HG02885 (cell line): ENCODE data around the gene NLRP1.

Experiments used
- ATAC-seq: cut with Tn5 transposase; IDR thresholded peaks from one replicate; pipeline ENCODE4 v1.9.1; 2021; ENCODE audit warnings: mild to moderate bottlenecking; ENCODE audit not compliant: unreplicated experiment, poor library complexity

Gene NLRP1

GRCh38 chr17:5526821-5527598, 57.3 kb downstream of the NLRP1 start:
- ATAC-seq, result no peak

- ATAC-seq, result no peak
Observed at GRCh38 chr17:5523249-5523648, 61.1 kb downstream of the NLRP1 start.

GRCh38 chr17:5522476-5522875, 61.8 kb downstream of the NLRP1 start:
- ATAC-seq, result no peak

- no peak for ATAC-seq
Observed at GRCh38 chr17:5516060-5516792, 68.1 kb downstream of the NLRP1 start.

- no peak for ATAC-seq
Observed at GRCh38 chr17:5514976-5515375, 69.3 kb downstream of the NLRP1 start.

GRCh38 chr17:5513628-5514027, 70.7 kb downstream of the NLRP1 start:
- ATAC-seq, result no peak

- ATAC-seq, result no peak
Observed at GRCh38 chr17:5511401-5512225, 72.7 kb downstream of the NLRP1 start.

GRCh38 chr17:5510771-5511170, 73.5 kb downstream of the NLRP1 start:
- ATAC-seq, result no peak

- ATAC-seq, result no peak
Observed at GRCh38 chr17:5509482-5509881, 74.8 kb downstream of the NLRP1 start.

- no peak for ATAC-seq
Observed at GRCh38 chr17:5508810-5509209, 75.5 kb downstream of the NLRP1 start.

- no peak for ATAC-seq
Observed at GRCh38 chr17:5506307-5506706, 78.0 kb downstream of the NLRP1 start.

- ATAC-seq, result no peak
Observed at GRCh38 chr17:5502552-5502951, 81.8 kb downstream of the NLRP1 start.

- ATAC-seq, result no peak
Observed at GRCh38 chr17:5501685-5502084, 82.6 kb downstream of the NLRP1 start.

- no peak for ATAC-seq
Observed at GRCh38 chr17:5500589-5501391, 83.5 kb downstream of the NLRP1 start.

- no peak for ATAC-seq
Observed at GRCh38 chr17:5500247-5500588, 84.1 kb downstream of the NLRP1 start.

GRCh38 chr17:5499476-5500231, 84.7 kb downstream of the NLRP1 start:
- ATAC-seq, result no peak

- ATAC-seq, result no peak
Observed at GRCh38 chr17:5492970-5493369, 91.3 kb downstream of the NLRP1 start.

- ATAC-seq, result no peak
Observed at GRCh38 chr17:5488752-5489151, 95.6 kb downstream of the NLRP1 start.
